GM10248 (cell line): ENCODE measurements around the gene DBNDD2.

ENCODE experiments used
- CTCF ChIA-PET: fragments of 300-600 bp; sonication (Branson Sonifier 250); formaldehyde crosslinking; extraction: SDS; loops from one replicate; lab custom pipeline; 2021; ENCODE audit warnings: antibody characterized with exemption; lab: Yijun Ruan, JAX
- POLR2A ChIA-PET: fragments of 350-650 bp; sonication (Branson Sonifier 250); formaldehyde crosslinking; extraction: SDS; loops from one replicate; lab custom pipeline; 2020; ENCODE audit warnings: antibody characterized with exemption; lab: Yijun Ruan, JAX
- DNase-seq: peaks from one replicate; pipeline ENCODE4 v3.0.0; 2012; ENCODE audit errors: extremely low spot score
- CTCF ChIP-seq: IDR thresholded peaks from 2 replicates; pipeline ENCODE4 v1.5.1; 2012; ENCODE audit warnings: mild to moderate bottlenecking, low read depth; ENCODE audit errors: extremely low read depth, missing control alignments, control extremely low read depth

The DBNDD2 gene

GRCh38 chr20:45445805-45446562, 37.9 kb downstream of the DBNDD2 start:
- TF ChIP-seq CTCF = peak; percentile 54
- CTCF ChIA-PET = interaction anchor here (0.7 to 8.7 kb wide), 13 partner anchors 8 to 350 kb away, joined by 3 to 74 read pairs (median 4); partner anchors contain the start of gene SYS1
- POLR2A ChIA-PET = no interaction called here
- DNase-seq = peak; percentile 52

- TF ChIP-seq CTCF = no peak
- DNase-seq = no peak
- ChIA-PET POLR2A (no interaction called here), CTCF (interaction anchor here (3.2 to 11.8 kb wide), 4 partner anchors 10 to 128 kb away, joined by 12 to 120 read pairs (median 56); partner anchors contain the start of gene SYS1)
Measured at GRCh38 chr20:45448270-45448669, 40.2 kb downstream of the DBNDD2 start.

GRCh38 chr20:45449528-45449927, 41.4 kb downstream of the DBNDD2 start:
- ChIA-PET POLR2A (no interaction called here), CTCF (interaction anchor here (0.8 to 11.8 kb wide), 28 partner anchors 8 to 322 kb away, joined by 3 to 120 read pairs (median 6); partner anchors contain the start of genes PIGT, SDC4 and SYS1)
- no peak for DNase-seq
- no peak for TF ChIP-seq CTCF

- POLR2A ChIA-PET = no interaction called here
- TF ChIP-seq CTCF = peak; percentile 49
- CTCF ChIA-PET = interaction anchor here (0.5 to 11.8 kb wide), 31 partner anchors 7 to 346 kb away, joined by 3 to 120 read pairs (median 5); partner anchors contain the start of genes PIGT, SDC4 and SYS1
- peak; percentile 32 for DNase-seq
Measured at GRCh38 chr20:45450097-45450818, 42.2 kb downstream of the DBNDD2 start.

GRCh38 chr20:45452238-45452637, 44.1 kb downstream of the DBNDD2 start:
- no peak for TF ChIP-seq CTCF
- POLR2A ChIA-PET = no interaction called here
- DNase-seq = no peak
- CTCF ChIA-PET = interaction anchor here (0.9 to 11.8 kb wide), 8 partner anchors 13 to 357 kb away, joined by 3 to 120 read pairs (median 32); partner anchors contain the start of gene SYS1
